HTERT RPE-1 (cell line): Measurements from ENCODE around the gene GLI1.
"Not testable (repeated sequence)": the region's sequence is repeated elsewhere in the genome, so short reads cannot be mapped to it uniquely, and the experiment has no call there.

Experiments
- in situ Hi-C: fragments of 300-500 bp; cut with MboI; formaldehyde crosslinking; loops from 4 replicates; pipeline ENCODE4 v1.14.3; 2020; ENCODE audit warnings: low sequenced_read_pairs

The GLI1 gene

GRCh38 chr12:57495051-57495701 is 35.6 kb downstream of the GLI1 start:
- in situ Hi-C loops, result not testable (repeated sequence)

- in situ Hi-C loops, result no loop called here
Measured at GRCh38 chr12:57496822-57497221, 37.2 kb downstream of the GLI1 start.

- in situ Hi-C loops, result no loop called here
Measured at GRCh38 chr12:57497223-57498131, 37.9 kb downstream of the GLI1 start.

- in situ Hi-C loops, result no loop called here
Measured at GRCh38 chr12:57498132-57498502, 38.5 kb downstream of the GLI1 start.

- in situ Hi-C loops, result no loop called here
Measured at GRCh38 chr12:57498571-57498970, 39.0 kb downstream of the GLI1 start.

GRCh38 chr12:57500213-57500612 is 40.6 kb downstream of the GLI1 start:
- in situ Hi-C loops, result no loop called here

- in situ Hi-C loops, result not testable (repeated sequence)
Measured at GRCh38 chr12:57502311-57502969, 42.9 kb downstream of the GLI1 start.

- in situ Hi-C loops, result not testable (repeated sequence)
Measured at GRCh38 chr12:57506541-57506940, 47.0 kb downstream of the GLI1 start.

- in situ Hi-C loops, result not testable (repeated sequence)
Measured at GRCh38 chr12:57507796-57508195, 48.2 kb downstream of the GLI1 start.

GRCh38 chr12:57511161-57511560 is 51.6 kb downstream of the GLI1 start:
- in situ Hi-C loops, result no loop called here

- in situ Hi-C loops, result no loop called here
Measured at GRCh38 chr12:57511588-57512325, 52.2 kb downstream of the GLI1 start.

GRCh38 chr12:57512665-57513064 is 53.1 kb downstream of the GLI1 start:
- in situ Hi-C loops, result no loop called here

GRCh38 chr12:57513266-57513665 is 53.7 kb downstream of the GLI1 start:
- in situ Hi-C loops, result no loop called here

- in situ Hi-C loops, result not testable (repeated sequence)
Measured at GRCh38 chr12:57513677-57514076, 54.1 kb downstream of the GLI1 start.

GRCh38 chr12:57514246-57514645 is 54.7 kb downstream of the GLI1 start:
- in situ Hi-C loops, result not testable (repeated sequence)

GRCh38 chr12:57514720-57515407 is 55.3 kb downstream of the GLI1 start:
- in situ Hi-C loops, result no loop called here

- in situ Hi-C loops, result no loop called here
Measured at GRCh38 chr12:57515408-57515933, 55.9 kb downstream of the GLI1 start.

- in situ Hi-C loops, result no loop called here
Measured at GRCh38 chr12:57515934-57516541, 56.5 kb downstream of the GLI1 start.

- in situ Hi-C loops, result no loop called here
Measured at GRCh38 chr12:57516617-57517153, 57.1 kb downstream of the GLI1 start.
